ENCODE data around the gene NLGN2. TPM values are rescaled to one million over a fixed set of nuclear protein-coding genes. Genes with fewer than 3 reads are reported as not detected.

Gene NLGN2
- total RNA-seq, 1 donor from 2014 or later = 22.3 TPM

- DNase-seq (ENCODE audit: low spot score) = no peak
These were observed 29.8 kb downstream of the NLGN2 start for GRCh38 chr17:7437369-7437863.

GRCh38 chr17:7437950-7438614 lies 30.4 kb downstream of the NLGN2 start:
- DNase-seq (ENCODE audit: low spot score) = peak; percentile 69

GRCh38 chr17:7438656-7439460 lies 31.2 kb downstream of the NLGN2 start:
- DNase-seq (ENCODE audit: low spot score) = no peak

GRCh38 chr17:7439462-7440112 lies 31.9 kb downstream of the NLGN2 start, which contains the start of gene FGF11:
Gene FGF11, plus strand, starts transcription at chr17:7439512. Its CDS starts 109 bp downstream, at chr17:7439621.
- DNase-seq (ENCODE audit: low spot score) = no peak

- peak; percentile 65 for DNase-seq (ENCODE audit: low spot score)
These were observed 32.6 kb downstream of the NLGN2 start for GRCh38 chr17:7440113-7440833.

- DNase-seq (ENCODE audit: low spot score) = no peak
These were observed 33.2 kb downstream of the NLGN2 start for GRCh38 chr17:7440834-7441195.

- DNase-seq (ENCODE audit: low spot score) = no peak
These were observed 33.6 kb downstream of the NLGN2 start for GRCh38 chr17:7441266-7441665.

GRCh38 chr17:7442142-7442541 lies 34.5 kb downstream of the NLGN2 start:
- no peak for DNase-seq (ENCODE audit: low spot score)

- DNase-seq (ENCODE audit: low spot score) = no peak
These were observed 36.1 kb downstream of the NLGN2 start for GRCh38 chr17:7443499-7444485.

GRCh38 chr17:7444682-7445618 lies 37.3 kb downstream of the NLGN2 start, which contains the start of gene CHRNB1:
Gene CHRNB1, plus strand, starts transcription at chr17:7445061. Its CDS starts 67 bp downstream, at chr17:7445128.
- peak; percentile 60 for DNase-seq (ENCODE audit: low spot score)

GRCh38 chr17:7445619-7445968 lies 37.9 kb downstream of the NLGN2 start:
- no peak for DNase-seq (ENCODE audit: low spot score)

- no peak for DNase-seq (ENCODE audit: low spot score)
These were observed 40.8 kb downstream of the NLGN2 start for GRCh38 chr17:7448461-7448860.

- no peak for DNase-seq (ENCODE audit: low spot score)
These were observed 52.4 kb downstream of the NLGN2 start for GRCh38 chr17:7459961-7460545.

- DNase-seq (ENCODE audit: low spot score) = no peak
These were observed 53.4 kb downstream of the NLGN2 start for GRCh38 chr17:7460850-7461660.

GRCh38 chr17:7462474-7463371 lies 55.1 kb downstream of the NLGN2 start:
- no peak for DNase-seq (ENCODE audit: low spot score)

GRCh38 chr17:7463372-7463846 lies 55.8 kb downstream of the NLGN2 start:
- DNase-seq (ENCODE audit: low spot score) = no peak

GRCh38 chr17:7464081-7464480 lies 56.4 kb downstream of the NLGN2 start:
- DNase-seq (ENCODE audit: low spot score) = no peak
